Measurements from ENCODE around the gene COL6A3. TPM values are rescaled to one million over a fixed set of nuclear protein-coding genes. Genes with fewer than 3 reads are reported as not detected.

The COL6A3 gene
- total RNA-seq, 1 donor from 2014 or later = 264 TPM

DNA sequence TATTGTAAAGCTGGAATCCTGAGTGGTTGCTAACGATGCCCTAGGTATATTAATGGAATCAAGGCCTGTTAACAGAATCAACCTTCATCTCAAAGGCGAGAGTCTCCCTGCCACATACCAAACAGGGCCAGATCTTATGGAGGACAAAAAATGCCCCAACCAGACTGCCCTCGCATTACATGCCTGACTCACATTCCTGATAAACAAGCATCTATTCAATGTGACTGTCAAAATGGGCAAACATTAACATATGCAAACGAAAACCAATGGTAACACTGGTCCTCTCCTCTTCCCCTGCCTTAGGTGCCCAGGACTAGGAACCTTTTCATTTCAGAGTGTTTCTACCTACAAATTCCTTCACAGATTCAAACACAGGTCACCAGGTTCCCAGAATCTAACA, 83.4 kb downstream of the COL6A3 start:
- DNase-seq (ENCODE audit: low spot score) = no peak
- Mint-ChIP-seq H3K4me3 (ENCODE audit: unreplicated experiment) (no peak overlapping the region), H3K36me3 (ENCODE audit: low read depth) (peaks cover 17% of the 10 kb centered on the region), H3K9me3 (ENCODE audit: low read depth) (no peaks in the 10 kb centered on the region), H3K27me3 (ENCODE audit: low read depth) (no peaks in the 10 kb centered on the region), H3K4me1 (ENCODE audit: low read depth) (peaks cover 21% of the 10 kb centered on the region), H3K27ac (ENCODE audit: unreplicated experiment) (no peak overlapping the region)
- no peak for TF ChIP-seq CTCF (IDR thresholded peaks at IDR 0.05)

DNA sequence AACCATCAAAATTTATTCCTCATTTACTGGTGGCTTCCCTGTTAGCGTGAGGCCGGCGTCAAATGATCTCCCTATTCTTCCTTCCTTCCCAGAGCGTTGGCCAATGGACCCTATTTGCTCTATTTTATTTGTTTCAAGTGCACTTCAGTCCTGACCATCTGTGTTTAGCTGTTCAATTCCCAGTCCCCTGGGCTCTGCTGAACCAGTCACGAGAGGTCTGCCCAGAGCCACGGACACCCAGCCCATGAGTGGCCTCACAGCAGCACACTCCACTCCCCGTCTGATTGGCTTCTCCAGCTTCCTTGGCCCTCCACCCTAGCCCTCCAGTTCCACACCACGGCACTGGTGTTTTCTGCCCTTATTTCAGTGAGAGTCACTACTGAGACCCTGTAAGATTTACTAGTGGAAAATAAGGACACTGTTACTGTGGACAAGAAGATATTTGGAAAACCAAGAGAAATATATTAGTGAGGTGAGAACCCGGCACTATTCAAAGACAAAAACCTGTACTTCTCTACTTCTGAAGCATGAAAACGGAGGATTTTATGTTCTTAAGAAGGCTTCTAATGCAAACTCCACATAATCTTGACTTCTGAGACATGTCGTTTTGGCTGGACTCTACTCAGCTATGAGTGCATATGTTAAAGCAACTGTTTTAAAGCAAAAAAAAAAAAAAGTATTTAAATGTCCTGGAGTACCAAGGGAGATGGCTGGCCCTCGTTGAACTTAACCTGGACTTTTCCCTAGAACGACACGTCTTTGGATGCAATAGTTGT, 86.6 kb downstream of the COL6A3 start:
- peaks cover 4% of the 10 kb centered on the region for H3K36me3 Mint-ChIP-seq (ENCODE audit: low read depth)
- H3K4me3 Mint-ChIP-seq (ENCODE audit: unreplicated experiment) = no peak overlapping the region
- TF ChIP-seq CTCF (IDR thresholded peaks at IDR 0.05) = no peak
- DNase-seq (ENCODE audit: low spot score) = no peak
- H3K27me3 Mint-ChIP-seq (ENCODE audit: low read depth) = no peaks in the 10 kb centered on the region
- peaks cover 51% of the 10 kb centered on the region for H3K4me1 Mint-ChIP-seq (ENCODE audit: low read depth)
- H3K27ac Mint-ChIP-seq (ENCODE audit: unreplicated experiment) = peak overlapping the region; percentile 76
- no peaks in the 10 kb centered on the region for H3K9me3 Mint-ChIP-seq (ENCODE audit: low read depth)

- H3K4me1 Mint-ChIP-seq (ENCODE audit: low read depth) = peaks cover 51% of the 10 kb centered on the region
- no peak for TF ChIP-seq CTCF (IDR thresholded peaks at IDR 0.05)
- no peaks in the 10 kb centered on the region for H3K9me3 Mint-ChIP-seq (ENCODE audit: low read depth)
- peaks cover 4% of the 10 kb centered on the region for H3K36me3 Mint-ChIP-seq (ENCODE audit: low read depth)
- no peak overlapping the region for H3K4me3 Mint-ChIP-seq (ENCODE audit: unreplicated experiment)
- H3K27me3 Mint-ChIP-seq (ENCODE audit: low read depth) = no peaks in the 10 kb centered on the region
- DNase-seq (ENCODE audit: low spot score) = no peak
- peak overlapping the region; percentile 76 for H3K27ac Mint-ChIP-seq (ENCODE audit: unreplicated experiment)
Observed at GRCh38 chr2:237326266-237327171, 87.4 kb downstream of the COL6A3 start.

DNA sequence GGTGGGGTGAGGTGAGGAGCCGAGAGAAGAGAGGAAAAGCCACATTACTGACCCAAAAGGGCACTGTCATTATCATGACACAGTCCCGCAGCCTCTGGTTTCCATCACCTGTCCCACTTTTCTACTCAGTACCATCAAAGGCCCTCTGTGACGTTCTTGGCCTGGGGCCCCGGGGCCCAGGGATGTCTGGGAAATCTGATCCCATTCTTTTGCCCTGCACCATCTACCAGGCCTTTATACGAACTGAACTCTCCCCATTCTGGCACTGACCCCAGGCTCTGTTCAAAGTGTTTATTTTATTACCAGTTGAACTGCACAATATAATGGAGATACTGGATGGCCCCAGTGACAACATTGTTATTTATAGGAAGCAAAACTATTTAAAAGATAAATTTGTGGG, 89.1 kb downstream of the COL6A3 start:
- H3K27me3 Mint-ChIP-seq (ENCODE audit: low read depth) = no peaks in the 10 kb centered on the region
- H3K9me3 Mint-ChIP-seq (ENCODE audit: low read depth) = no peaks in the 10 kb centered on the region
- peaks cover 55% of the 10 kb centered on the region for H3K4me1 Mint-ChIP-seq (ENCODE audit: low read depth)
- no peak overlapping the region for H3K4me3 Mint-ChIP-seq (ENCODE audit: unreplicated experiment)
- no peak for TF ChIP-seq CTCF (IDR thresholded peaks at IDR 0.05)
- peak overlapping the region; percentile 76 for H3K27ac Mint-ChIP-seq (ENCODE audit: unreplicated experiment)
- H3K36me3 Mint-ChIP-seq (ENCODE audit: low read depth) = peaks cover 4% of the 10 kb centered on the region
- DNase-seq (ENCODE audit: low spot score) = no peak

DNA sequence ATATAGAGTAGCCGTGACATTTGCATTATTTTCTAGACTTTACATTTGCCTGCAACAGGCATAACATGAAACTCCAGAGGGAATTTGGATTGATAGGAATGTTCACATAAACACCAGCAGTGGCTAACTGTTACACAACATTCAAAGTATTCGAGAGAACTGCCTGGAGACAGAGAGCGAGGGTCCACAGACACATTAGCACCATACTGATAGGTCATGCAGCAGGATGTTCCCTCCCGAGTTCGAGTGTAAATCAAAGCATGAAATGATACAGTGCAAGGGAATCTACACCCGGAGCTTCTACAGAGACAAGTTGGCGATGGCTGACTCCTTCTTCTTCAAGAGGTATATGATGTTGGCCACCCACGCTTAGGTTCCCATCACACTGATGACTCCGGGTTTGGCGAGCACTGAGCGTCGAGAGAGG, 89.5 kb downstream of the COL6A3 start:
- Mint-ChIP-seq H3K9me3 (ENCODE audit: low read depth) (no peaks in the 10 kb centered on the region), H3K4me1 (ENCODE audit: low read depth) (peaks cover 55% of the 10 kb centered on the region), H3K36me3 (ENCODE audit: low read depth) (peaks cover 4% of the 10 kb centered on the region), H3K27ac (ENCODE audit: unreplicated experiment) (peak overlapping the region; percentile 76), H3K27me3 (ENCODE audit: low read depth) (no peaks in the 10 kb centered on the region), H3K4me3 (ENCODE audit: unreplicated experiment) (no peak overlapping the region)
- no peak for DNase-seq (ENCODE audit: low spot score)
- no peak for TF ChIP-seq CTCF (IDR thresholded peaks at IDR 0.05)

Measured in chondrocyte (in vitro differentiated cells).